HepG2 (cell line): Measurements from ENCODE around the gene APOA1. TPM values are rescaled to one million over a fixed set of nuclear protein-coding genes. Genes with fewer than 3 reads are reported as not detected.

ENCODE experiments used
- BRCA1 ChIP-seq: sonication (generic); formaldehyde crosslinking; IDR thresholded peaks from 2 replicates; pipeline ENCODE4 v1.4.0; 2020; ENCODE audit warnings: missing genetic modification reagents
- EP300 ChIP-seq, 3 experiments: sonication (generic) in 1 of 3; formaldehyde crosslinking in 1 of 3; IDR thresholded peaks; 2 replicates each; pipeline versions ENCODE4 v1.5.1 to v1.6.1; 2011 to 2020; ENCODE audit warnings: low read depth in 2 of 3, low read length in 2 of 3, borderline replicate concordance in 1 of 3, improper control_type of control experiment in 1 of 3, mild to moderate bottlenecking in 1 of 3, missing genetic modification reagents in 1 of 3, moderate library complexity in 1 of 3
- GMEB2 ChIP-seq: IDR thresholded peaks from 2 replicates; pipeline ENCODE4 v1.6.1; 2016; ENCODE audit warnings: missing biosample characterization, missing genetic modification reagents, low read depth
- MXD3 ChIP-seq: IDR thresholded peaks from 2 replicates; pipeline ENCODE4 v1.6.1; 2016; ENCODE audit warnings: mild to moderate bottlenecking, missing biosample characterization, missing genetic modification reagents
- NFYC ChIP-seq: IDR thresholded peaks from 2 replicates; pipeline ENCODE4 v1.6.1; 2016; ENCODE audit warnings: missing genetic modification reagents, missing compliant biosample characterization
- NKX3-1 ChIP-seq: sonication (generic); formaldehyde crosslinking; IDR thresholded peaks from 2 replicates; pipeline ENCODE4 v1.5.0; 2020; ENCODE audit warnings: missing genetic modification reagents
- SAP130 ChIP-seq: IDR thresholded peaks from 2 replicates; pipeline ENCODE4 v1.6.1; 2016; ENCODE audit warnings: low read depth
- SIX4 ChIP-seq: sonication (generic); formaldehyde crosslinking; IDR thresholded peaks from 2 replicates; pipeline ENCODE4 v1.4.0; 2020; ENCODE audit warnings: missing genetic modification reagents
- SNRNP70 ChIP-seq: fragments of 200-400 bp; formaldehyde crosslinking; IDR thresholded peaks from 2 replicates; pipeline ENCODE4 v1.6.1; 2017; ENCODE audit warnings: mild to moderate bottlenecking, low read depth, low read length, moderate library complexity
- SRSF9 ChIP-seq: fragments of 200-400 bp; formaldehyde crosslinking; IDR thresholded peaks from 2 replicates; pipeline ENCODE4 v1.6.1; 2018; ENCODE audit warnings: borderline replicate concordance, mild to moderate bottlenecking, low read depth, low read length; ENCODE audit not compliant: insufficient read depth, poor library complexity, severe bottlenecking
- YEATS2 ChIP-seq: sonication (generic); formaldehyde crosslinking; IDR thresholded peaks from 2 replicates; pipeline ENCODE4 v1.4.0; 2020; ENCODE audit warnings: missing genetic modification reagents, borderline replicate concordance
- ZNF546 ChIP-seq: sonication (generic); formaldehyde crosslinking; conservative IDR thresholded peaks from 2 replicates; pipeline ENCODE4 v1.8.1; 2023; ENCODE audit warnings: mild to moderate bottlenecking, missing genetic modification reagents
- ZNF556 ChIP-seq: sonication (generic); formaldehyde crosslinking; IDR thresholded peaks from 2 replicates; pipeline ENCODE4 v1.4.0; 2020; ENCODE audit warnings: mild to moderate bottlenecking, missing genetic modification reagents, borderline replicate concordance
- ZNF660 ChIP-seq: sonication (generic); formaldehyde crosslinking; IDR thresholded peaks from 2 replicates; pipeline ENCODE4 v1.5.1; 2020; ENCODE audit warnings: mild to moderate bottlenecking, low read depth, missing genetic modification reagents, borderline replicate concordance
- ZNF672 ChIP-seq: sonication (generic); formaldehyde crosslinking; IDR thresholded peaks from 2 replicates; pipeline ENCODE4 v1.8.1; 2022; ENCODE audit warnings: missing genetic modification reagents
- ZNF775 ChIP-seq: sonication (generic); formaldehyde crosslinking; IDR thresholded peaks from 2 replicates; pipeline ENCODE4 v1.4.0; 2020; ENCODE audit warnings: missing genetic modification reagents, mild to moderate bottlenecking, moderate library complexity, borderline replicate concordance
- ZNF788 ChIP-seq: sonication (generic); formaldehyde crosslinking; IDR thresholded peaks from 2 replicates; pipeline ENCODE4 v1.5.0; 2020; ENCODE audit warnings: mild to moderate bottlenecking, missing genetic modification reagents, borderline replicate concordance
- polyA plus RNA-seq, 8 experiments: library from polyadenylated mRNA; depleted of rRNA in 3 of 8; stranded (reverse) in 7 of 8; unstranded in 1 of 8; fragments of >200 nt; fragmentation: Illumina TruSeq in 4 of 8; extraction: Trizol in 4 of 8; gene quantifications; 2 replicates each; pipeline versions ENCODE4 v1.2.1 to v1.2.3, GENCODE V29; 2011 to 2016; ENCODE audit warnings: low read depth in 4 of 8, missing spikeins in 1 of 8, mixed read lengths in 1 of 8; ENCODE audit not compliant: insufficient read depth in 1 of 8
- total RNA-seq, 5 experiments: library from RNA; depleted of rRNA; stranded (reverse); fragments of >200 nt; fragmentation: Illumina TruSeq; extraction: Trizol; gene quantifications; 2 replicates each; pipeline ENCODE4 v1.2.3, GENCODE V29; 2016; ENCODE audit warnings: low read depth in 1 of 5
- TF ChIP-seq, protein P1 (sequence below): sonication (generic); formaldehyde crosslinking; conservative IDR thresholded peaks from 2 replicates; pipeline ENCODE4 v1.4.0; 2020; ENCODE audit warnings: missing genetic modification reagents
- TF ChIP-seq, protein P2 (sequence below): sonication (generic); formaldehyde crosslinking; IDR thresholded peaks from 2 replicates; pipeline ENCODE4 v1.8.1; 2023; ENCODE audit warnings: mild to moderate bottlenecking, missing genetic modification reagents, borderline replicate concordance
- TF ChIP-seq, protein P3 (sequence below): sonication (generic); formaldehyde crosslinking; IDR thresholded peaks from 2 replicates; pipeline ENCODE4 v1.5.0; 2020; ENCODE audit warnings: mild to moderate bottlenecking, missing genetic modification reagents
- TF ChIP-seq, protein P4 (sequence below): sonication (generic); formaldehyde crosslinking; conservative IDR thresholded peaks from 2 replicates; pipeline ENCODE4 v1.4.0; 2020; ENCODE audit warnings: missing genetic modification reagents

Gene APOA1
- total and polyA plus RNA-seq, 2 of the 13 experiments (the other 11 are each of a cell fraction or from before 2014, with no cell fraction given): 1,973 to 5,485 TPM

DNA sequence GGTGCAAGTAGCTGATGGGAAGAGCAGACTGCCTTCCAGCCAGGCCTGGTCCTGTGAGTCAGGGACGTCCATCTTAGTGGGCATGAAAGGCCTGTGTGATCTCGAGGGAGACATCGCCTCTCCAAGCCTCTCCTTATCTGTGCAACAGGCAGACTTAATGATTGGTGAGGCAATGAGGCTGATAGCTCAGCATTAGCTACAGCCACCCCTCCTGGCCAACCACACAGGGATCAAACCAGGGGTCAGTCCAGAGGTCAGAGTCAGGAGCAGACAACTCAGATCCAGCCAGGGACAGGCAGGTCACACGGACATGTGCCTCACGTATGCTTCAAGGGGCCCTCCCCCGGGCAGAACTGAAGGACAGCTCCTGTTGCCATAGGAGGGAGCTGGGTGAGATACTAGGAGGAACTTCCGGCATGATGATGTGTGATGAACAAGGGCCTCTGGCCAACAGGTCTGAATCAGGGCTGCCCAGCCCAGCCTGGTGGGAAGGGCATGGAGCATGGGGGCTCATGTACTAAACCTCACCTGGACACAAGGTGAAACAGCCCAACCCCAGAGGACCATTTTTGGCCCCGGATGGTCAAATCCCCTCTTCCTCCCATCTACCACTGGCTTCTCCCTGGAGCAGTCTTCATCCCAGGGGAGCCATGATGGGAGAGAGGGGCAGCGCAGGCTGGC is 10.5 kb downstream of the APOA1 start (continued):
- no peak for TF ChIP-seq GMEB2
- TF ChIP-seq, protein P1, sequence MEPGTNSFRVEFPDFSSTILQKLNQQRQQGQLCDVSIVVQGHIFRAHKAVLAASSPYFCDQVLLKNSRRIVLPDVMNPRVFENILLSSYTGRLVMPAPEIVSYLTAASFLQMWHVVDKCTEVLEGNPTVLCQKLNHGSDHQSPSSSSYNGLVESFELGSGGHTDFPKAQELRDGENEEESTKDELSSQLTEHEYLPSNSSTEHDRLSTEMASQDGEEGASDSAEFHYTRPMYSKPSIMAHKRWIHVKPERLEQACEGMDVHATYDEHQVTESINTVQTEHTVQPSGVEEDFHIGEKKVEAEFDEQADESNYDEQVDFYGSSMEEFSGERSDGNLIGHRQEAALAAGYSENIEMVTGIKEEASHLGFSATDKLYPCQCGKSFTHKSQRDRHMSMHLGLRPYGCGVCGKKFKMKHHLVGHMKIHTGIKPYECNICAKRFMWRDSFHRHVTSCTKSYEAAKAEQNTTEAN (CRISPR knock-in tag): peak; percentile 87
- TF ChIP-seq, protein P2, sequence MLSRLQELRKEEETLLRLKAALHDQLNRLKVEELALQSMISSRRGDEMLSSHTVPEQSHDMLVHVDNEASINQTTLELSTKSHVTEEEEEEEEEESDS: no peak
- peak; percentile 35 to 82; a peak in 3 of 4 replicates for TF ChIP-seq EP300 (IDR thresholded peaks at IDR 0.05; ENCODE audit: low read depth in 2 of 2, low read length in 2 of 2)
- TF ChIP-seq EP300 (CRISPR knock-in tag; IDR thresholded peaks at IDR 0.05; ENCODE audit: borderline replicate concordance): peak; percentile 71; the same call in 1 of the 2 replicates
- no peak for TF ChIP-seq ZNF660
- no peak for TF ChIP-seq MXD3 (CRISPR knock-in tag)
- peak; percentile 64 for TF ChIP-seq ZNF556 (CRISPR knock-in tag)
- TF ChIP-seq ZNF775 (CRISPR knock-in tag): peak; percentile 75; the same call in 1 of the 2 replicates
- TF ChIP-seq, protein P3, sequence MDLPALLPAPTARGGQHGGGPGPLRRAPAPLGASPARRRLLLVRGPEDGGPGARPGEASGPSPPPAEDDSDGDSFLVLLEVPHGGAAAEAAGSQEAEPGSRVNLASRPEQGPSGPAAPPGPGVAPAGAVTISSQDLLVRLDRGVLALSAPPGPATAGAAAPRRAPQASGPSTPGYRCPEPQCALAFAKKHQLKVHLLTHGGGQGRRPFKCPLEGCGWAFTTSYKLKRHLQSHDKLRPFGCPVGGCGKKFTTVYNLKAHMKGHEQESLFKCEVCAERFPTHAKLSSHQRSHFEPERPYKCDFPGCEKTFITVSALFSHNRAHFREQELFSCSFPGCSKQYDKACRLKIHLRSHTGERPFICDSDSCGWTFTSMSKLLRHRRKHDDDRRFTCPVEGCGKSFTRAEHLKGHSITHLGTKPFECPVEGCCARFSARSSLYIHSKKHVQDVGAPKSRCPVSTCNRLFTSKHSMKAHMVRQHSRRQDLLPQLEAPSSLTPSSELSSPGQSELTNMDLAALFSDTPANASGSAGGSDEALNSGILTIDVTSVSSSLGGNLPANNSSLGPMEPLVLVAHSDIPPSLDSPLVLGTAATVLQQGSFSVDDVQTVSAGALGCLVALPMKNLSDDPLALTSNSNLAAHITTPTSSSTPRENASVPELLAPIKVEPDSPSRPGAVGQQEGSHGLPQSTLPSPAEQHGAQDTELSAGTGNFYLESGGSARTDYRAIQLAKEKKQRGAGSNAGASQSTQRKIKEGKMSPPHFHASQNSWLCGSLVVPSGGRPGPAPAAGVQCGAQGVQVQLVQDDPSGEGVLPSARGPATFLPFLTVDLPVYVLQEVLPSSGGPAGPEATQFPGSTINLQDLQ (CRISPR knock-in tag): no peak
- peak; percentile 57 for TF ChIP-seq NFYC (CRISPR knock-in tag)
- 0 out of 2 replicates have a peak, but pooled peaks have one; percentile 45 for TF ChIP-seq NKX3-1 (CRISPR knock-in tag)
- TF ChIP-seq ZNF546 (CRISPR knock-in tag): no peak
- TF ChIP-seq SAP130 (CRISPR knock-in tag): peak; percentile 89
- no peak for TF ChIP-seq SNRNP70
- TF ChIP-seq SIX4 (CRISPR knock-in tag): peak; percentile 37; the same call in 1 of the 2 replicates
- TF ChIP-seq, protein P4, sequence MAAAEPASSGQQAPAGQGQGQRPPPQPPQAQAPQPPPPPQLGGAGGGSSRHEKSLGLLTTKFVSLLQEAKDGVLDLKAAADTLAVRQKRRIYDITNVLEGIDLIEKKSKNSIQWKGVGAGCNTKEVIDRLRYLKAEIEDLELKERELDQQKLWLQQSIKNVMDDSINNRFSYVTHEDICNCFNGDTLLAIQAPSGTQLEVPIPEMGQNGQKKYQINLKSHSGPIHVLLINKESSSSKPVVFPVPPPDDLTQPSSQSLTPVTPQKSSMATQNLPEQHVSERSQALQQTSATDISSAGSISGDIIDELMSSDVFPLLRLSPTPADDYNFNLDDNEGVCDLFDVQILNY (CRISPR knock-in tag): no peak
- no peak; the same call in 1 of the 2 replicates for TF ChIP-seq BRCA1 (CRISPR knock-in tag)
- no peak for TF ChIP-seq SRSF9
- TF ChIP-seq YEATS2 (CRISPR knock-in tag): no peak; the same call in 1 of the 2 replicates
- no peak for TF ChIP-seq ZNF672
- TF ChIP-seq ZNF788 (CRISPR knock-in tag): peak; percentile 90; the same call in 1 of the 2 replicates
